Skeletal muscle satellite cell (primary cell): ENCODE measurements around the gene SART1. TPM values are rescaled to one million over a fixed set of nuclear protein-coding genes. Genes with fewer than 3 reads are reported as not detected.

ENCODE experiments used
- H3K27me3 ChIP-seq: 2 replicates; pipeline ENCODE4 v1.7.0; 2013; ENCODE audit warnings: low read length; ENCODE audit not compliant: control insufficient read depth, insufficient read depth
- H3K36me3 ChIP-seq: 2 replicates; pipeline ENCODE4 v1.7.0; 2013; ENCODE audit warnings: mild to moderate bottlenecking, control low read depth, low read length; ENCODE audit not compliant: insufficient read depth
- H3K4me1 ChIP-seq: 2 replicates; pipeline ENCODE4 v1.7.0; 2013; ENCODE audit warnings: low read length; ENCODE audit not compliant: control insufficient read depth, insufficient read depth
- H3K4me2 ChIP-seq: 2 replicates; pipeline ENCODE4 v1.7.0; 2013; ENCODE audit warnings: mild to moderate bottlenecking, low read length
- H3K4me3 ChIP-seq: 2 replicates; pipeline ENCODE4 v1.7.0; 2013; ENCODE audit warnings: low read length
- H3K9ac ChIP-seq: 2 replicates; pipeline ENCODE4 v1.7.0; 2013; ENCODE audit warnings: mild to moderate bottlenecking, low read depth, low read length, moderate library complexity
- H3K9me3 ChIP-seq: replicated peaks from 2 replicates; pipeline ENCODE4 v1.7.0; 2013; ENCODE audit warnings: mild to moderate bottlenecking, control low read depth, low read length
- total RNA-seq: library from RNA; depleted of rRNA; stranded (reverse); fragments of >200 nt; gene quantifications from 2 replicates; pipeline ENCODE4 v1.2.3, GENCODE V29; 2012; rRNA removed

The SART1 gene, protein sequence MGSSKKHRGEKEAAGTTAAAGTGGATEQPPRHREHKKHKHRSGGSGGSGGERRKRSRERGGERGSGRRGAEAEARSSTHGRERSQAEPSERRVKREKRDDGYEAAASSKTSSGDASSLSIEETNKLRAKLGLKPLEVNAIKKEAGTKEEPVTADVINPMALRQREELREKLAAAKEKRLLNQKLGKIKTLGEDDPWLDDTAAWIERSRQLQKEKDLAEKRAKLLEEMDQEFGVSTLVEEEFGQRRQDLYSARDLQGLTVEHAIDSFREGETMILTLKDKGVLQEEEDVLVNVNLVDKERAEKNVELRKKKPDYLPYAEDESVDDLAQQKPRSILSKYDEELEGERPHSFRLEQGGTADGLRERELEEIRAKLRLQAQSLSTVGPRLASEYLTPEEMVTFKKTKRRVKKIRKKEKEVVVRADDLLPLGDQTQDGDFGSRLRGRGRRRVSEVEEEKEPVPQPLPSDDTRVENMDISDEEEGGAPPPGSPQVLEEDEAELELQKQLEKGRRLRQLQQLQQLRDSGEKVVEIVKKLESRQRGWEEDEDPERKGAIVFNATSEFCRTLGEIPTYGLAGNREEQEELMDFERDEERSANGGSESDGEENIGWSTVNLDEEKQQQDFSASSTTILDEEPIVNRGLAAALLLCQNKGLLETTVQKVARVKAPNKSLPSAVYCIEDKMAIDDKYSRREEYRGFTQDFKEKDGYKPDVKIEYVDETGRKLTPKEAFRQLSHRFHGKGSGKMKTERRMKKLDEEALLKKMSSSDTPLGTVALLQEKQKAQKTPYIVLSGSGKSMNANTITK
- total RNA-seq: 27.9 and 39.3 TPM in 2 replicates

DNA sequence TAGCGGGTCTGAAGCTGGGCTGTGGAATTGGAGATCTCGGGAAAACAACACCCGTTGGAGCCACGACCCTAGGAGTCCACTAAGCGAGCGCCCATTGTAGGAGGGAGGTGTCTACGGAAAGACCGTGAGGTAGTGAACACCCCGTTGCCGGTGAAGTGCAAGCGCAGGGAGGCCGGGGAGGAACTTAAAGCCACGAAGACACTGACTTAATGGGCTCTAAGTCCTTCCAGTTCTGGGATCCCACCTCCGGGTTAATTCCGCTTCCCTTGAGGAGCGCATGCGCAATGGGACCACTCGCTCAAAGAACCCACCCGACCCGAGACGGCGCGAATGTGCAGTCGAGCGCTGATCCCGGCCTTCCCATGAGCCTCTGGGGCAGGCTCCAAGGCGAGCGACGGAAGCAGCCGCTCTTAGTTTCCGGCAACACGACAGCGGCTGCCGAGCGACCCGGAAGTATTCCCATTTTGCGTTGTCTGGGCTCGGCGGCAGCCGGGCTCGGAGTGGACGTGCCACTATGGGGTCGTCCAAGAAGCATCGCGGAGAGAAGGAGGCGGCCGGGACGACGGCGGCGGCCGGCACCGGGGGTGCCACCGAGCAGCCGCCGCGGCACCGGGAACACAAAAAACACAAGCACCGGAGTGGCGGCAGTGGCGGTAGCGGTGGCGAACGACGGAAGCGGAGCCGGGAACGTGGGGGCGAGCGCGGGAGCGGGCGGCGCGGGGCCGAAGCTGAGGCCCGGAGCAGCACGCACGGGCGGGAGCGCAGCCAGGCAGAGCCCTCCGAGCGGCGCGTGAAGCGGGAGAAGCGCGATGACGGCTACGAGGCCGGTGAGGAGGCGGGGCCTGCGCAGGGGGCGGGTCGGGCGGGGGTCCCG, at the start of gene SART1:
Gene SART1 (plus strand): TSS at position 468 of the 874 bp plus-strand sequence. CDS start 47 bp downstream, at position 515.
- Histone ChIP-seq H3K4me2 (peak within 1 kb of the TSS; percentile 87), H3K36me3 (peaks cover 23% of the 10 kb centered on the region), H3K4me1 (peaks cover 14% of the 10 kb centered on the region), H3K9me3 (no peaks in the 10 kb centered on the region), H3K9ac (peak within 1 kb of the TSS; percentile 98), H3K27me3 (no peaks in the 10 kb centered on the region), H3K4me3 (peak within 1 kb of the TSS; percentile 79)

DNA sequence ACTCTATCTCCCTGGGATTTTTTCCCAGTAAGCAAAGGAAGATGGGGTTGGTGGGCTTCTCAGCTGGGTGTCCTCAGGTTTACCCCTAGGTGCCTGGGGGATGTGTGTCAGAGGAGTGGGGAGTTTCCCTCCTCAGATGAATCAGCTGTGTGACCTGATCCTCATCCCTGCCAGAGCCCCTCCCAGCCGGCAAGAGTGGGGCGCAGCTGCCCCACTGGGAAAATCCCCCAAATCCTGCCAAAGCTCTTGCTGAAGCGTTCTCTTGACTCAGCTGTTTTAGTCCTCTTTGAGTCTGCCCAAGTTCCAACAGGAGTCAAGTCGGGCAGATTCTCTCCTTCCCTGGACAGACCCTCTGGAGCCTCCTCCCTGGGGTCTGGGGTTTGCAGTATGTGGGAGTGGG, 48.7 kb upstream of the SART1 start:
- Histone ChIP-seq H3K9ac (peak overlapping the region; percentile 76), H3K4me3 (no peak overlapping the region), H3K4me2 (peak overlapping the region; percentile 19), H3K36me3 (peaks cover 12% of the 10 kb centered on the region), H3K4me1 (peaks cover 78% of the 10 kb centered on the region), H3K9me3 (no peaks in the 10 kb centered on the region), H3K27me3 (no peaks in the 10 kb centered on the region)

DNA sequence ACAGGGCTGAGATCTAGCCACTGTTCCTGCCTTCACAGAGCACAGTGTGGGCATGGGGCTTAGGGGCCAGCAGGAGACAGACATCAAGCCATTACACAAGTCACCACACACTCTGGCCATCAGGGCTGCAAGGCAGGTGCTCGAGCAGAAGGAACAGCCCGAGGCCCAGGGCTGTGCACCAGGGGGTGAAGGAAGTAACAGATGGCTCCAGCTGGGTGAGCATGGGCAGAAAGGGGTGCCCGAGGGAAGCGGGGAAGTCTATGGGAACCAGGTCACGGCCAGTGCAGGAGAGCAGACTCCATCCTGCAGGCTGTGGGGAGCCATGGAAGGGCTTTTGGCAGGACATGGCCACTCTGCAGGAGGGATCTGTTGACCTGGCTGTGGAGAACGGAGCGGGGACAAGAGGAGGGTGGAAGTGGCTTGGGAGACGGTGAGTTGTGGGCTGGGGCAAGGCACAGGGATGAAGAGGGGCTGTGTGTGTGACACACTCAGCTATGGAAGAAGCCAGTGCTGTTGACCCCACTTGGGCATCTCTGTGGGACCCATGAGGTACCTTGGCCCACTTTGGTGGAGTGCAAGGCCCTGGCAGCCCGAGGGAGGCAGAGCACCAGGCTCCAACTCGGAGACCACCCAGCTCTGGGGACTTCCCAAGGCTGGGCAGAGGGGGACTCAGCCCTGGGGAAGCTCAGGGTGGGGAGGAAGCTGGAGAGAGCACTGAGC, 46.3 kb upstream of the SART1 start:
- Histone ChIP-seq H3K4me1 (peaks cover 79% of the 10 kb centered on the region), H3K4me3 (peak overlapping the region; percentile 42), H3K4me2 (peak overlapping the region; percentile 74), H3K9me3 (no peaks in the 10 kb centered on the region), H3K27me3 (no peaks in the 10 kb centered on the region), H3K9ac (peak overlapping the region; percentile 79), H3K36me3 (peaks cover 18% of the 10 kb centered on the region)

DNA sequence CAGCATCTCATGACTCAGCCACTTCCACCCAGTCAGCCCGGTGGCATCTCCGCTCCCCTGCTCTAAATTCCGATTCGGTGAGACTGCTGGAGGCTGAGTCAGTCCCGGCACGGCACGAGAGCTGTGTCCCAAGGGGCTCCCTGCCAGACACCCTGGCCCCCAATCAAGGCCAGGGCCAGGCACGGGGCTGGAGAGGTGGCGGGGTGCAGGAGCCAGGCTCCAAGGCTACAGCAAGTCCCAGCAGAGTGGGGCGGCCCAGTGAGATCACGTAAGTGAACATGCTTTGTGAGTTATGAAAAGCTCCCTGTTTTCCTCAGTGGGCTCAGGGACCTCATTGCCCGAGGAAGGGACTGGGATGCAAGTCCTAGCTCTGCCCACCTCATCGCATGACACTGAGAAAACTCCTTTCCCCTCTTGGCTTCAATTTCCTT, 45.7 kb upstream of the SART1 start:
- peaks cover 79% of the 10 kb centered on the region for H3K4me1 ChIP-seq
- H3K4me2 ChIP-seq: peak overlapping the region; percentile 95
- peak overlapping the region; percentile 98 for H3K9ac ChIP-seq
- peaks cover 24% of the 10 kb centered on the region for H3K36me3 ChIP-seq
- no peaks in the 10 kb centered on the region for H3K9me3 ChIP-seq
- H3K27me3 ChIP-seq: no peaks in the 10 kb centered on the region
- peak overlapping the region; percentile 87 for H3K4me3 ChIP-seq

DNA sequence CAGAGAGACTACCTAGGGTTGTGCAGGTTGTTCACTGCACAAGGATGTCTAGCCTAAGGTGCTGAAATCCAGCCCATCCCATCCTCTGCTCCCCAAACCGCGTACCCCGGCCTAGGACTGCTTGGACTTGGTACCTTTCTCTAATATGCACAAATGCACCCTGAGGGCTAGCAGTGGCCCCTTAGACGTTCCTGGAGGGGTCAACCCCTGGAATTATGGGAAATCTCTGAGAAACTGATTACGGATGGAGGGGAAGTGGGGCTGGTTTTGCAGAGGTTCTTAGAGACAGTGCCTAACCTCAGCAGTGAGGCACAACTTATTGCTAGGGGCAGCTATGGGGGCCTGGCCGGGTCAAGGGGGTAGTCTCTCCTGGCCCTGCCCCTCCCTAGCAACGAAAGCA, 45.1 kb upstream of the SART1 start:
- peak overlapping the region; percentile 87 for H3K4me3 ChIP-seq
- peak overlapping the region; percentile 95 for H3K4me2 ChIP-seq
- peaks cover 28% of the 10 kb centered on the region for H3K36me3 ChIP-seq
- no peaks in the 10 kb centered on the region for H3K9me3 ChIP-seq
- no peaks in the 10 kb centered on the region for H3K27me3 ChIP-seq
- peaks cover 76% of the 10 kb centered on the region for H3K4me1 ChIP-seq
- H3K9ac ChIP-seq: peak overlapping the region; percentile 98

DNA sequence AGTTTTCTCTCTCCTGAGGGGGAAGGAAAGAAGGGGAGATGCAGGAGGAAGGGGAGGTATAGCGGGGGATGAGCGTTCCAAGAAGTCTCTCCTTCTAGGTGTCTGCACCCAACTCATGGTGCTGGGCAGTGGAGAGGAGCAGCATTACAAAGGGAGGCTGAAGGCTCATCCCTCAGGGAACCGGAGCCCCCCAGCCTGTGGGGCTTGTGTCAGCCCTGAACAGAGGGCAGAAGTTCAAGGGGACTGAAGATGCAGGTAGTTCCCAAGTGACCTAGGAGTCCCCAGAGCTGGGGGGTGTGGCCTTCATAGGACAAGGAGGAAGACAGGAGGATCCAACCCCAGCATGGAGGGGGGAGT, 44.5 kb upstream of the SART1 start:
- H3K36me3 ChIP-seq: peaks cover 33% of the 10 kb centered on the region
- H3K4me1 ChIP-seq: peaks cover 73% of the 10 kb centered on the region
- H3K4me3 ChIP-seq: peak overlapping the region; percentile 87

DNA sequence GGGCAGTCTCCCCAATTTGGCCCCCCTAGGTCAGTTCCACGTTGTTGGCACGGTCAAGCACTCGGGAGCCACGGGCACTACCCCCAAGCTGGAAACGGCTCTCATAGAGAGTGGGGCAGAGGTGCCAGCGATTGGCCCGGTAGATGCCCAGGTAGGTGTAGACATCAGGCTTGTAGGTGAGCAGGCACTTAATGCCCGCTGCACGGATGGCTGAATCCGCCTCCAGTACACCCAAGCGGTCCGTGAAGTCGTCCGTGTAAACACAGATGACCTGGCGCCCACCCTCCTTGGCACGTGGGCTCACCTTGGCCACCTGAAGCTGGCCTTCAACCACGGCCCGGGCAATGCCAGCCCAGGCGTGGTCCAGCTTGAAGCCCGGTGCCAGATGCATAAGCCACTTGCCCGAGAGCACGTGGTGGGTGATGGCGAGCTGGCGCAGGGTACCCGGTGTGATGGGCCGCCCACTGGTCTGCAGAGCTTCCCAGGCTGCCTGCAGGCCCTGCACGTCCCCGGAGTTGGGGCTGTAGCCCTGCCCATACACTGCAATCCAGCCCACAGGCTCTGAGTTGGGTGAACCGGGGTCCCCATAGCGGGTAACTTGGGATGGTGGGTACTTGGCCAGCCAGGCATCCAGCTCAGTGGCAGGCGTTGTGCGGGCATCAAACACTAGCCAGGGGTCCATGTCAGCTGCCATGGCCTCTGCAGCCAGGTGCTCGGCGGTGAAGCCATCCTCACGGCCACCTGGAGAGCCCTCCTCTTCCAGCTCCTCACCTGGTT, 43.9 kb upstream of the SART1 start:
- H3K4me1 ChIP-seq: peaks cover 70% of the 10 kb centered on the region
- H3K4me3 ChIP-seq: peak overlapping the region; percentile 87
- no peaks in the 10 kb centered on the region for H3K9me3 ChIP-seq
- H3K27me3 ChIP-seq: no peaks in the 10 kb centered on the region
- H3K4me2 ChIP-seq: peak overlapping the region; percentile 95
- H3K36me3 ChIP-seq: peaks cover 39% of the 10 kb centered on the region
- peak overlapping the region; percentile 98 for H3K9ac ChIP-seq

More for the DNA sequence above, 44.5 kb upstream of the SART1 start:
- Histone ChIP-seq H3K27me3 (no peaks in the 10 kb centered on the region), H3K9me3 (no peaks in the 10 kb centered on the region), H3K9ac (peak overlapping the region; percentile 98), H3K4me2 (peak overlapping the region; percentile 95)

DNA sequence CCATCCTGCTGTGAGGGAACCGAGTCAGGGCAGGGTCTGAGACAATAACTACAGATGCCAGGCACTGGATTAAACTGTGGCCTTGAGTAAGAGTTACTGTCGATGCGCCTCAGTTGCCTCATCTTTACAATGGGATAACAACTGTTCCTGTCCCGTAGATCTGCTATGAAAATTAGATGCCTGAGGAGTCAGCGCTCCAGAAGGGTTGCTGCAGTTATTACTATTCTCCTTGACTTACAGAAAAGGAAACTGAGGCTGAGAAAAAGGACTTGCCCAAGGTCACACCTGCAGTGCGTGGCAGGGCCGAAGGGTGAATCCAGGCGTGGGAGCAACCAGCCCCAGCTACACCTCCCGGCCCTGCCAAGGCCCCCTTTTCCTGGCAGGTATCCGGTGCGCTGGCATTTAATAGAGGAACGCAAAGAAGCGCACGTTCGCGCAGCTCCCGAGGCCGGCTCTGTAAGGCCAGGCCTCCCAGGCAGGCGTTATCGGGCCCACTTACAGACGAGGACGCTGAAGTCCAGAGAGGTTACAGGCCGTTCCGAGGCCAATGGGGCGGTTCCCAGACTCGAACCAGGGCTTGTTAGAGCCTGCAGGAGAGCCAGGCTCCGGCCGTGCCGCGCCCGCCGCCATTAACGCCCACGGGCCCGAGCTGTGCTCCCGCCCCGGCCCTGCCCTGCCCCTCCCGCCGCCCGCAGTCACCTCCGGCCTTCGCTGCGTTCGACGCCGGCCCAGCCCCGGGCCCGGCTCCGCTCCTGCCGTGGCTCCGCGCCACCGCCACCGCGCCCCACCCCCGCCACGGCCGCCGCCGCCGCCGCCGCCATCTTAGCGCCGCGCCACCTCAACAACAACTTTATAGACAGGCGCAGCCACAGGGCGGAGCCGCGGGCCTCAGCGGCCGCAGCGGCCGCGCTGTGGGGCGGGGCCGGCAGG, 43.1 kb upstream of the SART1 start, which contains the start of gene C11orf68:
Gene C11orf68 (minus strand): TSS at position 852 of the 930 bp plus-strand sequence. CDS start 31 bp downstream, at position 821.
- H3K36me3 ChIP-seq: peaks cover 47% of the 10 kb centered on the region

DNA sequence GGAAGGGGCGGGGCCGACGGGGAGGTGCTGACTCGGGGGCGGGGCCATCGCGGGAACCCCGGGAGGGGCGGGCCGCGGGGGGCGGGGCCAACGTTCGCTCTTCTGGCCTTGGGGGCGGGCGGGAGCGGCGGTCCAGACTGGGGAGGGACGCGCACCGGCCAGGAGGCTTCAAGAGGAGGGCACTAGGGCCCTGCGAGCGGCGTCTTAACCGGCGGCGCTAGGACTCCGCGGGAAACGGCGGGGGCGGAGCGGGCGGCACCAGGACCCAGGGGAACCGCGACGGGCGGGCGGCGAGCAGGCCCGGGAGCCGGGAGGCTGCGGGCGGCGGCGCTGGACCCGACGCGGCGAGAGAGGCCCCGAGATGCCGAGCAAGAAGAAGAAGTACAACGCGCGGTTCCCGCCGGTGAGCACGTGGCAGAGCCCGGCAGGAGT, 42.4 kb upstream of the SART1 start, which contains the start of gene DRAP1:
Gene DRAP1 (plus strand): TSS at position 286 of the 432 bp plus-strand sequence. CDS start 76 bp downstream, at position 362.
- H3K36me3 ChIP-seq: peaks cover 47% of the 10 kb centered on the region
- peak within 1 kb of the TSS; percentile 93 for H3K4me3 ChIP-seq
- peak within 1 kb of the TSS; percentile 98 for H3K9ac ChIP-seq
- H3K9me3 ChIP-seq: no peaks in the 10 kb centered on the region
- peak within 1 kb of the TSS; percentile 95 for H3K4me2 ChIP-seq
- H3K4me1 ChIP-seq: peaks cover 55% of the 10 kb centered on the region
- no peaks in the 10 kb centered on the region for H3K27me3 ChIP-seq

More for the DNA sequence above, 43.1 kb upstream of the SART1 start, which contains the start of gene C11orf68:
- H3K9ac ChIP-seq: peak within 1 kb of the TSS; percentile 98
- H3K9me3 ChIP-seq: no peaks in the 10 kb centered on the region
- peak within 1 kb of the TSS; percentile 93 for H3K4me3 ChIP-seq
- H3K4me1 ChIP-seq: peaks cover 62% of the 10 kb centered on the region
- no peaks in the 10 kb centered on the region for H3K27me3 ChIP-seq
- peak within 1 kb of the TSS; percentile 95 for H3K4me2 ChIP-seq
